Measurements from ENCODE around the gene TMEM120A. TPM values are rescaled to one million over a fixed set of nuclear protein-coding genes. Genes with fewer than 3 reads are reported as not detected.
A peak's percentile ranks its signal among the peaks of the same experiment; 100 is the strongest.

TMEM120A gene
- total RNA-seq, 1 donor from 2014 or later, result 9.4 TPM

GRCh38 chr7:75965617-75966016, 28.8 kb downstream of the TMEM120A start:
- Mint-ChIP-seq H3K9me3 (no peaks in the 10 kb centered on the region), H3K4me1 (peaks cover 88% of the 10 kb centered on the region), H3K4me3 (peak overlapping the region; percentile 78), H3K27me3 (ENCODE audit: insufficient read depth, low read depth) (peaks cover 6% of the 10 kb centered on the region), H3K36me3 (peaks cover 9% of the 10 kb centered on the region), H3K27ac (peak overlapping the region; percentile 98)
- no peak overlapping the region for H3K4me2 ChIP-seq
- no peaks in the 10 kb centered on the region for H3K9me3 ChIP-seq (ENCODE audit: low read depth)
- H2AFZ ChIP-seq (replicated peaks), result no peak overlapping the region
- H3K4me3 ChIP-seq, result no peak overlapping the region
- H3K36me3 ChIP-seq, result no peaks in the 10 kb centered on the region
- peaks cover 46% of the 10 kb centered on the region for H3K4me1 ChIP-seq
- H3K27me3 ChIP-seq, result no peaks in the 10 kb centered on the region
- peaks cover 21% of the 10 kb centered on the region for H3F3A ChIP-seq (ENCODE audit: low read depth)
- H3K9ac ChIP-seq, result no peak overlapping the region
- peak overlapping the region; percentile 20 for H3K27ac ChIP-seq
- no peaks in the 10 kb centered on the region for H3K79me2 ChIP-seq (ENCODE audit: low read depth)
- no peak for DNase-seq (ENCODE audit: low spot score)
- TF ChIP-seq CTCF (IDR thresholded peaks at IDR 0.05), result no peak
- TF ChIP-seq EZH2 (IDR thresholded peaks at IDR 0.05), result no peak
- TF ChIP-seq EZH2phosphoT487 (IDR thresholded peaks at IDR 0.05), result no peak
- H4K20me1 ChIP-seq (ENCODE audit: low read depth), result peaks cover 28% of the 10 kb centered on the region

- TF ChIP-seq CTCF (IDR thresholded peaks at IDR 0.05) (no peak), EZH2phosphoT487 (IDR thresholded peaks at IDR 0.05) (no peak), EZH2 (IDR thresholded peaks at IDR 0.05) (no peak)
- Histone ChIP-seq H3K9me3 (ENCODE audit: low read depth) (no peaks in the 10 kb centered on the region), H3K4me3 (no peak overlapping the region), H3K27ac (peak overlapping the region; percentile 80), H4K20me1 (ENCODE audit: low read depth) (peaks cover 28% of the 10 kb centered on the region), H3K4me2 (peak overlapping the region; percentile 33), H3K4me1 (peaks cover 46% of the 10 kb centered on the region), H3F3A (ENCODE audit: low read depth) (peaks cover 22% of the 10 kb centered on the region), H3K36me3 (no peaks in the 10 kb centered on the region), H2AFZ (replicated peaks) (no peak overlapping the region), H3K27me3 (no peaks in the 10 kb centered on the region), H3K79me2 (ENCODE audit: low read depth) (no peaks in the 10 kb centered on the region), H3K9ac (no peak overlapping the region)
- Mint-ChIP-seq H3K27me3 (ENCODE audit: insufficient read depth, low read depth) (peaks cover 3% of the 10 kb centered on the region), H3K27ac (peak overlapping the region; percentile 91), H3K9me3 (no peaks in the 10 kb centered on the region), H3K4me3 (peak overlapping the region; percentile 41), H3K36me3 (peaks cover 14% of the 10 kb centered on the region), H3K4me1 (peaks cover 76% of the 10 kb centered on the region)
- no peak for DNase-seq (ENCODE audit: low spot score)
These were observed 30.9 kb downstream of the TMEM120A start for GRCh38 chr7:75963381-75963995.

- Mint-ChIP-seq H3K27me3 (ENCODE audit: insufficient read depth, low read depth) (peaks cover 3% of the 10 kb centered on the region), H3K9me3 (no peaks in the 10 kb centered on the region), H3K4me3 (peak overlapping the region; percentile 41), H3K27ac (peak overlapping the region; percentile 91), H3K4me1 (peaks cover 71% of the 10 kb centered on the region), H3K36me3 (peaks cover 14% of the 10 kb centered on the region)
- peak overlapping the region; percentile 33 for H3K4me2 ChIP-seq
- H3K27me3 ChIP-seq, result no peaks in the 10 kb centered on the region
- no peak overlapping the region for H3K4me3 ChIP-seq
- peak overlapping the region; percentile 80 for H3K27ac ChIP-seq
- H4K20me1 ChIP-seq (ENCODE audit: low read depth), result peaks cover 28% of the 10 kb centered on the region
- peaks cover 42% of the 10 kb centered on the region for H3K4me1 ChIP-seq
- H3K9ac ChIP-seq, result peak overlapping the region; percentile 3
- peak; percentile 71 for DNase-seq (ENCODE audit: low spot score)
- peaks cover 22% of the 10 kb centered on the region for H3F3A ChIP-seq (ENCODE audit: low read depth)
- no peaks in the 10 kb centered on the region for H3K36me3 ChIP-seq
- H3K9me3 ChIP-seq (ENCODE audit: low read depth), result no peaks in the 10 kb centered on the region
- TF ChIP-seq EZH2 (IDR thresholded peaks at IDR 0.05), result no peak
- TF ChIP-seq EZH2phosphoT487 (IDR thresholded peaks at IDR 0.05), result no peak
- TF ChIP-seq CTCF (IDR thresholded peaks at IDR 0.05), result no peak
- no peak overlapping the region for H2AFZ ChIP-seq (replicated peaks)
- no peaks in the 10 kb centered on the region for H3K79me2 ChIP-seq (ENCODE audit: low read depth)
These were observed 31.6 kb downstream of the TMEM120A start for GRCh38 chr7:75962607-75963380.

Data from neural progenitor cell (in vitro differentiated cells).